Neural cell (in vitro differentiated cells): Measurements from ENCODE around the gene RAB15. TPM values are rescaled to one million over a fixed set of nuclear protein-coding genes. Genes with fewer than 3 reads are reported as not detected.

ENCODE experiments used
- H2AFZ ChIP-seq: fragments of 200-600, 300-800 bp; sonication (generic), shearing (Covaris generic); 2 replicates; pipeline ENCODE4 v1.6.0; 2014; ENCODE audit warnings: low read depth, mild to moderate bottlenecking, antibody characterized with exemption, low read length, moderate library complexity
- H3F3A ChIP-seq: fragments of 200-600 bp; shearing (Covaris generic); 2 replicates; pipeline ENCODE4 v1.6.1; 2016; ENCODE audit warnings: mild to moderate bottlenecking, moderate library complexity, mixed read lengths, antibody characterized with exemption, low read length; ENCODE audit not compliant: insufficient read depth, poor library complexity, severe bottlenecking
- H3K27ac ChIP-seq: fragments of 200-600, 300-800 bp; sonication (generic), shearing (Covaris generic); 2 replicates; pipeline ENCODE4 v1.5.1; 2014; ENCODE audit warnings: mild to moderate bottlenecking, low read length, moderate library complexity
- H3K27me3 ChIP-seq: fragments of 300-800, 200-600 bp; sonication (generic), shearing (Covaris generic); 2 replicates; pipeline ENCODE4 v1.6.0; 2014; ENCODE audit warnings: mild to moderate bottlenecking, low read depth, low read length, moderate library complexity; ENCODE audit not compliant: insufficient read depth
- H3K36me3 ChIP-seq: fragments of 300-800, 200-600 bp; sonication (generic), shearing (Covaris generic); 2 replicates; pipeline ENCODE4 v1.5.1; 2014; ENCODE audit warnings: mild to moderate bottlenecking, antibody characterized with exemption, low read length, moderate library complexity; ENCODE audit not compliant: insufficient read depth
- H3K4me2 ChIP-seq: fragments of 300-800, 200-600 bp; sonication (generic), shearing (Covaris generic); 2 replicates; pipeline ENCODE4 v1.6.0; 2014; ENCODE audit warnings: mild to moderate bottlenecking, low read length
- H3K4me3 ChIP-seq: fragments of 300-800, 200-600 bp; sonication (generic), shearing (Covaris generic); 2 replicates; pipeline ENCODE4 v1.5.1; 2014; ENCODE audit warnings: mild to moderate bottlenecking, low read length, moderate library complexity
- H3K79me2 ChIP-seq: fragments of 200-600 bp; shearing (Covaris generic); replicated peaks from 2 replicates; pipeline ENCODE4 v1.6.0; 2014; ENCODE audit warnings: mild to moderate bottlenecking, low read length, moderate library complexity; ENCODE audit not compliant: insufficient read depth
- H3K9ac ChIP-seq: fragments of 300-800, 200-600 bp; sonication (generic), shearing (Covaris generic); 2 replicates; pipeline ENCODE4 v1.6.1; 2016; ENCODE audit warnings: mild to moderate bottlenecking, low read length, mixed read lengths
- H3K9me2 ChIP-seq: fragments of 200-600 bp; shearing (Covaris generic); 2 replicates; pipeline ENCODE4 v1.6.1; 2016; ENCODE audit warnings: mild to moderate bottlenecking, low read length, mixed read lengths; ENCODE audit not compliant: insufficient read depth
- H3K9me3 ChIP-seq: fragments of 200-600, 300-800 bp; sonication (generic), shearing (Covaris generic); 2 replicates; pipeline ENCODE4 v1.6.1; 2016; ENCODE audit warnings: mild to moderate bottlenecking, mixed run types, low read length, moderate library complexity, mixed read lengths
- H4K20me1 ChIP-seq: fragments of 200-600 bp; shearing (Covaris generic); 2 replicates; pipeline ENCODE4 v1.6.1; 2016; ENCODE audit warnings: mild to moderate bottlenecking, mixed run types; ENCODE audit not compliant: insufficient read depth
- CTCF ChIP-seq: fragments of 450-650 bp; IDR thresholded peaks from 2 replicates; pipeline ENCODE4 v1.5.1; 2014; ENCODE audit warnings: antibody characterized with exemption, mild to moderate bottlenecking, moderate library complexity; ENCODE audit not compliant: poor library complexity, severe bottlenecking
- EP300 ChIP-seq: fragments of 450-650 bp; conservative IDR thresholded peaks from 2 replicates; pipeline ENCODE4 v1.6.1; 2014; ENCODE audit warnings: antibody characterized with exemption, mild to moderate bottlenecking, moderate library complexity; ENCODE audit not compliant: poor library complexity, severe bottlenecking
- EZH2 ChIP-seq: fragments of 200-600, 300-800 bp; shearing (Covaris generic), sonication (generic); IDR thresholded peaks from 2 replicates; pipeline ENCODE4 v1.6.1; 2014; ENCODE audit warnings: antibody characterized with exemption, low read length, borderline replicate concordance, mild to moderate bottlenecking; ENCODE audit not compliant: insufficient read depth, poor library complexity, severe bottlenecking
- MXI1 ChIP-seq: fragments of 450-650 bp; conservative IDR thresholded peaks from 2 replicates; pipeline ENCODE4 v1.6.1; 2014; ENCODE audit warnings: antibody characterized with exemption, mild to moderate bottlenecking; ENCODE audit not compliant: poor library complexity, severe bottlenecking
- POLR2AphosphoS5 ChIP-seq: IDR thresholded peaks from 2 replicates; pipeline ENCODE4 v1.6.1; 2012
- RAD21 ChIP-seq: fragments of 450-650 bp; conservative IDR thresholded peaks from 2 replicates; pipeline ENCODE4 v1.6.1; 2014; ENCODE audit warnings: antibody characterized with exemption, mild to moderate bottlenecking, moderate library complexity
- REST ChIP-seq: IDR thresholded peaks from 2 replicates; pipeline ENCODE4 v1.6.1; 2012; ENCODE audit warnings: borderline replicate concordance
- SMC3 ChIP-seq: fragments of 450-650 bp; conservative IDR thresholded peaks from 2 replicates; pipeline ENCODE4 v1.6.1; 2014; ENCODE audit warnings: antibody characterized with exemption, mild to moderate bottlenecking, moderate library complexity; ENCODE audit not compliant: poor library complexity
- TAF1 ChIP-seq: IDR thresholded peaks from 2 replicates; pipeline ENCODE4 v1.6.1; 2012; ENCODE audit warnings: low read depth
- polyA plus RNA-seq: library from polyadenylated mRNA; depleted of rRNA; stranded (reverse); fragments of >200 nt; gene quantifications from 2 replicates; pipeline ENCODE4 v1.2.3, GENCODE V29; 2014

Gene RAB15
- polyA plus RNA-seq, 1 donor from 2014 or later: 42.0 TPM

- Histone ChIP-seq H4K20me1 (no peaks in the 10 kb centered on the region), H3K4me3 (no peak overlapping the region), H3F3A (no peaks in the 10 kb centered on the region), H3K27me3 (no peaks in the 10 kb centered on the region), H3K36me3 (no peaks in the 10 kb centered on the region), H3K9me3 (no peaks in the 10 kb centered on the region), H3K4me2 (no peak overlapping the region), H3K9ac (no peak overlapping the region), H2AFZ (no peak overlapping the region), H3K27ac (no peak overlapping the region), H3K79me2 (peaks cover 7% of the 10 kb centered on the region), H3K9me2 (no peaks in the 10 kb centered on the region)
- TF ChIP-seq SMC3 (no peak), TAF1 (no peak), CTCF (no peak), POLR2AphosphoS5 (no peak), MXI1 (no peak), EZH2 (no peak), REST (no peak), RAD21 (no peak), EP300 (no peak)
Observed at GRCh38 chr14:65003394-65003793, 31.3 kb upstream of the RAB15 start.

- Histone ChIP-seq H3K36me3 (no peaks in the 10 kb centered on the region), H3K27me3 (no peaks in the 10 kb centered on the region), H2AFZ (no peak overlapping the region), H3F3A (no peaks in the 10 kb centered on the region), H3K4me2 (no peak overlapping the region), H3K9me3 (no peaks in the 10 kb centered on the region), H3K27ac (no peak overlapping the region), H4K20me1 (no peaks in the 10 kb centered on the region), H3K4me3 (no peak overlapping the region), H3K79me2 (peaks cover 7% of the 10 kb centered on the region), H3K9ac (no peak overlapping the region), H3K9me2 (no peaks in the 10 kb centered on the region)
- TF ChIP-seq TAF1 (no peak), REST (no peak), SMC3 (no peak), EP300 (no peak), POLR2AphosphoS5 (no peak), MXI1 (no peak), RAD21 (no peak)
Observed at GRCh38 chr14:65002586-65003210, 30.6 kb upstream of the RAB15 start.
